Medulla oblongata (tissue), 1 donor: ENCODE results near the gene CASP8.

Experiments used
- DNase-seq: peaks from one replicate; pipeline ENCODE4 v3.0.0-alpha.2; 2015; ENCODE audit errors: extremely low spot score

The CASP8 gene

GRCh38 chr2:201260302-201260800 lies at the start of gene CASP8:
Gene CASP8, plus strand, starts transcription at chr2:201260536. Its CDS starts 5,951 bp downstream, at chr2:201266487.
- DNase-seq: peak; percentile 63

- no peak for DNase-seq
Observed at GRCh38 chr2:201215963-201216362, 44.4 kb upstream of the CASP8 start.

- DNase-seq: no peak
Observed at GRCh38 chr2:201216918-201217317, 43.4 kb upstream of the CASP8 start.

- DNase-seq: no peak
Observed at GRCh38 chr2:201218780-201219179, 41.6 kb upstream of the CASP8 start.

GRCh38 chr2:201219328-201220096 lies 40.8 kb upstream of the CASP8 start:
- DNase-seq: no peak

GRCh38 chr2:201220102-201220570 lies 40.2 kb upstream of the CASP8 start:
- DNase-seq: peak; percentile 38

- DNase-seq: no peak
Observed at GRCh38 chr2:201223089-201224073, 37.0 kb upstream of the CASP8 start.

- DNase-seq: no peak
Observed at GRCh38 chr2:201228271-201228911, 31.9 kb upstream of the CASP8 start.

GRCh38 chr2:201228912-201229290 lies 31.4 kb upstream of the CASP8 start:
- no peak for DNase-seq

- peak; percentile 90 for DNase-seq
Observed at GRCh38 chr2:201231781-201232466, 28.4 kb upstream of the CASP8 start.

- DNase-seq: no peak
Observed at GRCh38 chr2:201232467-201232815, 27.9 kb upstream of the CASP8 start.

GRCh38 chr2:201233192-201233811 lies 27.0 kb upstream of the CASP8 start:
- peak; percentile 57 for DNase-seq

GRCh38 chr2:201233812-201234662 lies 26.3 kb upstream of the CASP8 start:
- no peak for DNase-seq

- no peak for DNase-seq
Observed at GRCh38 chr2:201234663-201235135, 25.6 kb upstream of the CASP8 start.

GRCh38 chr2:201235860-201236811 lies 24.2 kb upstream of the CASP8 start:
- peak; percentile 88 for DNase-seq

- no peak for DNase-seq
Observed at GRCh38 chr2:201237486-201238123, 22.7 kb upstream of the CASP8 start.

GRCh38 chr2:201239167-201239935 lies 21.0 kb upstream of the CASP8 start:
- DNase-seq: peak; percentile 64
